Activated CD8-positive, alpha-beta memory T cell treated with anti-CD3 and anti-CD28 coated beads, Interleukin-2, amount 50 U/mL, for 24 hours (primary cell): ENCODE measurements around the gene CASS4.
"Not testable (repeated sequence)": the region's sequence is repeated elsewhere in the genome, so short reads cannot be mapped to it uniquely, and the experiment has no call there.

ENCODE experiments used
- DNase-seq: peaks from one replicate; pipeline ENCODE4 v3.0.0-alpha.2; 2020; ENCODE audit errors: extremely low read depth

The CASS4 gene

DNA sequence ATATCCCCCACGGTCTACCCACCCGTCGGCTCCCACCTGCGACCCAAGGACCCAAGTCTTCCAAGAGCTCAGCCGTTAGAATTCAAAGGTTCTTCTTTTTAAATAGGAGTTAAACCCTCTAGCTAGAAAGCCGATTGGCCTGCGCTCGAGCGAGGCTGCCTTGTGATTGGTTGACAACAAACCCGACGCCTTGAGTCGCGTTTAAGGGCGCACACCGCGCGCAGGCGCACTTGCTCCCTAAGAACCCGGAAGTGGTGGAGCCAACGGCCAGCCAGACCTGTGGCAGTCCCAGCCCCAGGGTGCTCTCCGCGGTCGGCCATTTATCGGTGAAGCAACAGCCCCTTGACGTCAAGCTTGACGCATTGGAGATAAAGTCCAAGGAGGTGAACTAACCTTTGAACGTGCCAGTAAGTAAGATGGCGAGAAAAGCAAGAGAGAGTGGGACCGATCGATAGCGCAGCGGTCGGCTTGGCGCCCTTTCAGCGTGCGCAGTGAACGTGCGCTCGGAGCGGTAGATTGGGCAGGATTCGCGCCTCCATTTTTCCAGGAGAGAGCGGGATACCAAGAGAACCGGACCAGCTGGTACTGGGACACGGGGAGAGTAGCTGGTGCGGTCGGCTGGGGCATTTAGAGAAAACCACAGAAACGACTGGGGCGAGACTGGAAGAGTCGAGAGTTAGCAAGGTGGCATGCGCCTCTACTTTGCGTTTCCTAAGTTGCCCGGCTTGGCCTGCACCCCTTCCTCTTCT lies 19.8 kb upstream of the CASS4 start, which contains the start of the genes AURKA and CSTF1:
TSS of gene AURKA (minus strand) at position 84 of the 749 bp plus-strand sequence. CDS start 4,018 bp downstream, outside the sequence.
TSS of gene CSTF1 (plus strand) at position 514 of the 749 bp plus-strand sequence. CDS start 2,908 bp downstream, outside the sequence.
- peak; percentile 100 for DNase-seq

DNA sequence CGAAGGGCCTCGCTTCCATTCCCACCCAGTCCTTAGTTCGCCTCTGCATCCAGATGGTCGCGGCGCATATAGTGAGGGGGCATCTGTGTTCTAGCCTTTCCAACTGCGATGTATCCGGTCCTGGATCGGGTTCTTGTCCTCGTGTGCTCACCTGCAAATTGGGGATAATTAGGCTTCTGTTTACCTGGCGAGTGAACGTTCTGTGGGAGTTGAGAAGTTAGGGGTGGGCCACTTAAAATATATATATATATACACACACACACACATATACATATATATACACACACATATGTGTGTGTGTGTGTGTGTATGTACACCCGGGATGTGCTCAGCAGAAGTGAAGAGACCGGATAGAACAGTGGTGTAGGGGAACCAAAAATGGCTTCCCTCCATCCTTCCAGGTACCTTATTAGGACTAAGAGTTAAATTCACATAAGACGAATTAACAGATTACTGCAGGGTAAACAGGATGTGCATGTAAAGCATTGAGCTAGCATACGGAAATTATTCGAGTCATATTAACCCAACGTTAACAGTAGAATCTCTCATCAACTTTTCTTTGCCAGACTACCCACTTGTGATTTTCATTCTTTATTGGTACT lies 19.1 kb upstream of the CASS4 start:
- no peak for DNase-seq

- no peak for DNase-seq
These were observed 18.4 kb upstream of the CASS4 start for GRCh38 chr20:56393653-56394052.

GRCh38 chr20:56395166-56395565 lies 16.9 kb upstream of the CASS4 start:
- no peak for DNase-seq

- peak; percentile 31 for DNase-seq
These were observed 11.9 kb upstream of the CASS4 start for GRCh38 chr20:56400001-56400640.

GRCh38 chr20:56403465-56403864 lies 8.6 kb upstream of the CASS4 start:
- DNase-seq = no peak

DNA sequence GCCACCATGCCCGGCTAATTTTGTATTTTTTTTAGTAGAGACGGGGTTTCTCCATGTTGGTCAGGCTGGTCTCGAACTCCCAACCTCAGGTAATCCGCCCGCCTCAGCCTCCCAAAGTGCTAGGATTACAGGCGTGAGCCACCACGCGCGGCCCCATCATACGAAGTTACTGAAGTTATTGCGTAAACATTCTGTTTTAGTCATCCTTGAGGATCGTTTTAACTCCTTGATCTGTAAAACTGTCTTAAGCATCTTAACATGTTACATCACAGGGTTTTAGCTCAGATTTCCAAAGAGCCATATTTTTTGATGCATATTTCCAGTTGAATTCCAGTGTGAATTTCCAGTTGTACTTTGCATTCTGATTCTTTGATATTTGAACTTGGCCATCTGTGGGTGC lies 6.7 kb upstream of the CASS4 start:
- DNase-seq = not testable (repeated sequence)

DNA sequence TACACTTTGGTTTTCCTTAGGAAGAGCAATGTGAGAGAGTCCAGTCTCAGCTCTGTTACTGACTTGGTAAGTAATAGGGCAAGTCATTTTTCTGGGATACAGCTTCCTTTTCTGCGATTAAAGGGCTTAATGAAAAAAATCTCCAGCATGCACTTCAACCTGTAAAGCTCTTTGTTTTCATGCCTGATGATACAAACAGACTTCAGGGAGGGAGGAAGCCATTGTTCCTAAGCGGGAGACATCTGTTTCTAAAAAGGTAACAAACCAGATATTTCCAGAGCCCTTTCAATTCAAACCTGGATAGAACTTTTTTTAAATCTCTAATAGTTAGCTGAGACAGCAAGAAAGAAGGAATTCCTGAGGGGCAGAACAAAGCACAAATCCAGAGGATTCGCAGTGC lies 5.2 kb upstream of the CASS4 start:
- DNase-seq = no peak

DNA sequence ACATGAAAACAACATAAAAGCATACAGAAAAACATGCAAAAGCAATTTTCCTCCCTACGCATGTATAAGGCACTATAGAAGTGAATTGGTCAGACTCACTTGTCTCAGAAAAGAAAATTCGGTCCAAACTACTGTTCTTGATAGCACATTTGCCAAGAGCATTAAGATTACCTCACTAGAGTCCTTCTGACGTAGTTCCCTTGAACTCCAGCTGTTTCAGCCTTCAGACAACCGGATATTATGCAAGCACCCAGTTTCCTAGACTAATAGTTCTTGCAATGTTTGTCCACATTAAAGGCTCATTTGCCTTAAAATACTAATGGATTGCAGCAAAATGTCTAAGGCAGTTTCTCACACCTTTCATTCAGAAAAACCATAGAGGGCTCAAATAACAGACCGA lies 2.5 kb upstream of the CASS4 start:
- DNase-seq = no peak

GRCh38 chr20:56409956-56410355 lies 2.1 kb upstream of the CASS4 start:
- no peak for DNase-seq

DNA sequence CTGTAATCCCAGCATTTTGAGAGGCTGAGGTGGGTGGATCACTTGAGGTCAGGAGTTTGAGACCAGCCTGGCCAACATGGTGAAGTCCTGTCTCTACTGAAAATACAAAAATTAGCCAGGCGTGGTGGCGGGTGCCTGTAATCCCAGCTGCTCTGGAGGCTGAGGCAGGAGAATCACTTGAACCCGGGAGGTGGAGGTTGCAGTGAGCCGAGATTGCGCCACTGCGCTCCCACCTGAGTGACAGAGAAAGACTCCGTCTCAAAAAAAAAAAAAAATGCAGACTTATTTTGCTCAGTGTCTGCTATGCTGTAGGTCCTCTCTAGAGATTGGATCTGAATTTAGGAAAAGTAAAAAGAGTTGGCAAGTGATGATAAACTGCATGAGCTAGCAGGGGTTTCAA lies 773 bp upstream of the CASS4 start:
- not testable (repeated sequence) for DNase-seq

DNA sequence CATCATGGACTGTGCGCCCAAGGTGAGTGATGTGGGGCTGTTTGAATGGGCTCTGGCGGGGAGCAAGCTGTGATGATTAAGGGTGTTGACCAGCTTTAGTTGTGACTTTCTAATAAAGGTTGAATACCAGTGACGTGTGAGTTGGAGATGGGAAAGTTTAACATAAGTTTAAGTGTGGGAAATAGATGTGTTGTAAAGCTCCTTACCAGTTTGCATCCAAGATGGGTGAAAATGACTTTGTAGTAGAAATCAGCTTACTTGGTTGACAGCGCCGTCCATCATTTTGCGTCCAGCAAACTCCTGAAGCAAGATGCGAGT lies 372 bp downstream of the CASS4 start:
- DNase-seq = no peak

DNA sequence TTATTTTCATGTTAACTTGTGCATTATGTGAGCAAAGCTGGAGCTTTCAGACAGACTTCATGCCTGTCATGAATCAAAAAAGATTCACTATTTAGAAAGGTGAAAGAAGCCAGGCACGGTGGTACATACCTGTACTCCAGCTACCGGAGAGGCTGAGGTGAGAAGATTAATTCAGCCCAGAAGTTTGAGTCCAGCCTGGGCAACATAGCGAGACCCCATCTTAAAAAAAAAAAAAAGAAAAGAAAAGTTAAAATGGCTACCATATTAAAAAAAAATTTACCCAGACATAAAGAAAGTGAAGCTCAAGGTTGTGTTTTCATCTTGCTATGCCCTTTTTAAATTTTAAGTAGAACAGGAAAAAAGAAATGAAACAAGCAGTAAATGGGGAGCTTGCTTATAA lies 889 bp downstream of the CASS4 start:
- DNase-seq = no peak

- no peak for DNase-seq
These were observed 3.0 kb downstream of the CASS4 start for GRCh38 chr20:56414842-56415765.

- DNase-seq = no peak
These were observed 5.3 kb downstream of the CASS4 start for GRCh38 chr20:56417402-56417801.

DNA sequence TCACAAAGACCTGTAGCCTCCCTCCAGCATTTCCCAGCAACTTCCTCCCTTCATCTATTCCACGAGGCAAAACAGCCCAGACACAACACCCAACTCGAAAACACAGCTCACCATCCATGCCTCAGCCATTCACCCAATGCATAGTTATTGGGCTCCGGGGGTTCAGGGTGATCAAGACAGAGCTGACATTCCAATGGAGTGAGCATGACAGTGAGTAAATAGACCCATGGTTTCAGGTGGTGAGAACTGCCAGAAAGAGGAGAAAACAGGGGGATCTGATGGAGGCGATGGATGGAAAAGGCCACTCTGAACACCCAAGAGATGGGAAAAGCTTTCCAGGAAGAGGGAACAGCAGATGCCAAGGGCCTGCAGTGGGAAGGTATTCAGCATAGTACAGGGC lies 5.9 kb downstream of the CASS4 start:
- no peak for DNase-seq

GRCh38 chr20:56418385-56418861 lies 6.4 kb downstream of the CASS4 start:
- no peak for DNase-seq

DNA sequence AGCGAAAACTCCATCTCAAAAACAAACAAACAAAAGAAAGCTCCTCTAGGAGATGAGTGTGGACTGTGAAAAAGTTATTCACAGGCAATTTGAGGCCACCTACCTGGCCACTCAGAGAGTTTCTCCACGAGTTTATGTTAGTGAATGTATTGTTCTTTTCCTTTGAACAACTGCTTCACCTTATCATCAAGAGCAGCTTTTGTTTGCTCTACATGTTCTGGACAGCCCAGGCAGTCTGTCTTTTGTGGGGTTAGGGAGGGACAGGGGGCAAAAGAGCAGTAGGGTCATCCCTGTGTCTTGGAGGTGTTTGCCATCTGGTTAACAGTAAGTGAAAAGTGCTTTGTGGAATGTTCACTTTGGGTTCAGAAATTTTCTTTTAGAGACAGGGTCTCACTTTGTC lies 8.0 kb downstream of the CASS4 start:
- no peak for DNase-seq

DNA sequence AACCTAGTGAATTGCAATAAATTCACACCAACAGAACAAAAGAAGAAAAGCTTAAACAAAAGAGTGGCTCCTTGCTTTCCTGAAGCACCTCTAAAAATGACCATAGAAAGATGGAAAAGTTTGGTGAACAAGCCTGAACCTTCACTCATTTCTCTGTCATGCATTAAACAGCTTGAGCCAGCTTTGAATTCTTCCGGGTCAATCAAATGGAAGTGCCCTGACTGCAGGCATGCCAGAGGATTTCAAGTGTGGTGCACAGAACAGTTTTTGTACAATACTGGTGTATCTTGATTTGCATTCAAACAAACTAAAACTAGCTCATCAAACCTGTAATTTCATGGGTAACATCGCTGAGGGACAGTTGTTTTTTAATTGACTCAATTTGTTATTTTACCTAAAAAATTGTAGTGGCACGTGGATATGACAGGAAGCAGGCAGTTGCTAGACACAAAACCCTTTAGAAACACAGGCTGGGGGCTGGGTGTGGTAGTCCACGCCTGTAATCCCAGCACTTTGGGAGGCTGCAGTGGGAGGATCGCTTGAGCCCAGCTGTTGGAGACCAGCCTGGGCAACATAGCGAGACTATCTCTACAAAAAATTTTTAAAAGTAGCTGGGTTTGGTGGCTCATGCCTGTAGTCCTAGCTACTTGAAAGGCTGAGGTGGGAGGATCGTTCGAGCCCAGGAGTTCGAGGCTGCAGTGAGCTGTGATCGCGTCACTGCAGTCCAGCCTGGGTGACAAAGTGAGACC lies 9.1 kb downstream of the CASS4 start:
- no peak for DNase-seq

GRCh38 chr20:56422076-56422823 lies 10.2 kb downstream of the CASS4 start:
- no peak for DNase-seq
